ENCODE measurements around the gene THOC2.

DNA sequence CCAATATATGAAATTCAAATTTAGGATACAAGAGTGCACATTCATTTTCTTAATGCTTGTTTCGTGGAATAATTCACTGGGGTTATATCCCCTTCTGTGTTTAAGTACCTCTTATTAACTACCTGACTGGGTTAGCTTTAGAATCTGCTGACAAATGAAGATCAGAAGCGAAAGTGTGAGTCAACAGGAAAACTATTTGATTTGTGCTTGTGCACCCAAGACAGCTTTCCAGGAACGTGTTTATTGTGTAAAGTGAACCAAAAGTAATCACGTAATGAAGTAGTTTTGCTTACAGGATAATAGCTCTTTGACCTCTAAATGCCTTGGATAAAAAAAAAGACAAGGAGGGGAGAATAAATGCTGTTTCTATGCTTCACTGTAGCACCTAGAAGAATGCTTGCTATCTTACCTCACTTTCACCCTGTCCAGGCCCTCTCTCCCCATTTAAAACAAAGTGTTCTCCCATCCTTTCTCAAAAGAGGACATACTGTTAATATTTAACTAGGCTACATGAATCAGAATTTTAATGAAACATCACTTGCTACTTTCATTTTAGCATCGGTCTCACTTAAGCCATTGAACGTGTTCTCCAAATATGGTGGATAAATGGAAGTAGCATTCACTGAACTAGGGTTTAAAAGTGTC lies 141.9 kb downstream of the THOC2 start:
- no peak for TF ChIP-seq EZH2 (IDR thresholded peaks at IDR 0.05; ENCODE audit: insufficient read depth, poor library complexity, severe bottlenecking)
- no peak for TF ChIP-seq EZH2phosphoT487 (IDR thresholded peaks at IDR 0.05; ENCODE audit: insufficient read depth, low read depth)
